Kidney glomerular epithelial cell (primary cell): ENCODE results near the gene FASN.
"Not testable (repeated sequence)": the region's sequence is repeated elsewhere in the genome, so short reads cannot be mapped to it uniquely, and the experiment has no call there.

ENCODE experiments used
- DNase-seq: peaks from one replicate; lab custom pipeline; 2025; lab: John Stamatoyannopoulos, UW

FASN gene

DNA sequence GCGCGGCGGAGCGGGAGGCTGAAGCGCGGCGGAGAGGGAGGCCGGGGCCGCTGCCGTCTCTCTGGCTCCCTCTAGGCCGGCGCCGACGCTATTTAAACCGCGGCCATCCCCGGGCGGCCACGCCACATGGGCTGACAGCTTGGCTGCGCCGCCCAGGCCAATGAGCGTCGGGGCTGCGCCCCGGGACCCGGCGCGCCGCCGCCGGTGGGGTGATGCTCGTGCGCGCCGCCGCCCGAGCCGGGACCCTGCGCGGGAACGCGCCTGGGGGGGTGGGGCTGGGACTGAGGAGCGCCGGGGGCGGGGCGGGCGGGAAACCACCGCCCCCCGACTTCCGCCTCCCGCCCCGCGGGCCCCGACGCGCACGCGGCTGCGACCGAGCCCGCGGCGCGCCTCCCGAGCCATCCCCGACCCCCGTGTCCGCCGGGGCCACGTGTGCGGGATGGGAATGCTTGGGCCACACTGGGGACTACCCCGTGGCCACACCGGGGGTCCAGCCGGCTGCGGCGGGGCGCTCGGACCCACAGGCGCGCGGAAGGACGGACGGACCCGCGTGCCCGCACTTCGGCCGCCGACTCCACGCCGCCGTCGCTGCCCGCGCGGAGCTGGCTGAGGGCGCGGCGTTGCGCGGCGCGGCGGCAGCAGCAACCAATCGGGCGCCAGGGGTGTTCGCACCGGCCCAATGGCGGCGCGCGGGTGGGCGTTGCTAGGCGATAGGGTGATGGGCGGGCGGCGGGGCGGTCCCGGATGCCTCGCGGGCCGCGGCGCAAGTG is at the start of gene FASN:
Gene FASN (minus strand): TSS at position 68 of the 770 bp plus-strand sequence. CDS start 1,791 bp downstream, outside the sequence.
- peak; percentile 86 for DNase-seq

DNA sequence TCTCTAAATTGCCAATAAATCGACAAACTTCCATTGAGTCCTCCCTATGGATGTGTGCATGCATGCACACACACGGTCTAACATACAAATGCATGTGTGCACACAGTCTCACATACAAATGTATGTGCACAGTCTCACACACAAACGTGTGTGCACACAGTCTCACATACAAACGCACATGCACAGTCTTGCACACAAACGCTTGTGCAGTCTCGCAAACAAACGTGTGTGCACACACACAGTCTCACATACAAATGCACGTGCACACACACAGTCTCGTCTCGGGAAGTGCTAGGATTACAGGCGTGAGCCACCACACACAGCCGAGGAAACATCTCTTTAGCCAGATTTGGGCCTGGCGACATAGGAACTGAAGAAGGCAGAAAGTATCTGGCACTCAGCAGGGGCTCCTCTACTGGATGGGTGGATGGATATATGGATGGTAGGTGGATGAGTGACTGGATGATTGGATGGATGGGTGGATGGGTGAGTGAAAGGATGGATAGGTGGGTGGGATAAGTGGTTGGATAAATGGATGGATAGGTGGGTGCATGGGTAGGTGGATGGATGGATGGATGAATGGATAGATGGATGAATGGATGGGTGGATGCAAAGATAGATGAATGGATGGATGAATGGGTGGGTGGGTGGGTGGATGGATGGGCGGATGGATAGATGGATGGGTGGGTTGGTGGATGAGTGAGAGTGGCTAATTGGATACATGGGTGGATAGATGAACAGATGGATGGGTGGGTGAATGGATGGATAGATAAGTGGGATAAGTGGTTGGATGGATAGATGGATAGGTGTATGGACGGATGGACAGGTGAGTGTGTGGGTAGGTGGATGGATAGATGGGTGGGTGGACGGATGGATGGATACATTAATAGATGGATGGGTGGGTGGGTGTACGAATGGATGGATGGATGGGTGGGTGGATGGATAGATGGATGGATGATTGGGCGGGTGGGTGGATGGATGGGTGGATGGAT is 48.9 kb upstream of the FASN start:
- no peak for DNase-seq

DNA sequence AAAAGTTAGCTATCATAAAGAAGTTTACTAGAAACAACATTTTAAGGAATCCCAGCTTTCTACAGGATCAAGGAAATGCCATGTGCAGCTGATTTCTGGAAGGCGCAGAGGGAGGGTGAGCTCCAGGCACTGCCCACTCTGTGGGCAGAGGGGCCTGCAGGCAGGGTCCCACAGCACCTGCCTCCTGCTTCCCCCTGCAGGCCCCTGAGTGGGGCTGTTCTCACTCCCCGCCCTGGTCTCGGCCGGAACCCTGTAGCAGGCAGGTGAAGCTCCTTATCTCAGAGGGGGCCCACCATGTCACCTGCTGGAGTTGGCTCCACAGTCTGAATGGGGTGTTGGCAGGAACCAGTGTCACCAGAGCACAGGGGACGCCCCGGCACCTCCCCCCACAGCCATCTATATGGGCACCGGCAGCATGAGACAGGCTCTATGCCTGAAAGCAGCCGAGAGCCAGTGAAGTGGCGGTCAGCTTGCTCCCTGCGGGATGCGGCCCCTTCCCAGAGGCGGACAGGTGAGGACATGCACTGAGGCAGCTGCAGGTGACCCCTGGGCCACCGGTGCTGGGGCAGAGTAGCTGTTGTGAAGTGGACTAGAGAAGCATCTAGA is 47.6 kb upstream of the FASN start:
- no peak for DNase-seq

DNA sequence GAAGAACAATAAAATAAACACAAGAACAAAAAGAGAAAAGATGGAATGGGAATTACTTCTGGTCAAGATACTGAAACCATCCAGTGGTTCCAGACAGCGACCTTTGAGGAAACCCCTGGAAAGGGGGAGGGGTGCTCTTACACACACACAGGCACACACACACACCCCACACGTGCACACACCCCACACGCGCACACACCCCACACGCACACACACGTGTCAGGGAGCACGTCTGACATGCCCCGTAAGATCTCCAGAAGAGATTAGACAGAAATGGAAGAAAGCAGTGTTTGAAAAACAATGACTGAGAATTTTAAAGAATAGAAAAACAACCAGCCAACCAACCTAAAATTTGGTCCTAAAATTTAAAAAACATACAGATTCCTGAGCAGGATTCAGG is 45.3 kb upstream of the FASN start:
- DNase-seq = no peak

DNA sequence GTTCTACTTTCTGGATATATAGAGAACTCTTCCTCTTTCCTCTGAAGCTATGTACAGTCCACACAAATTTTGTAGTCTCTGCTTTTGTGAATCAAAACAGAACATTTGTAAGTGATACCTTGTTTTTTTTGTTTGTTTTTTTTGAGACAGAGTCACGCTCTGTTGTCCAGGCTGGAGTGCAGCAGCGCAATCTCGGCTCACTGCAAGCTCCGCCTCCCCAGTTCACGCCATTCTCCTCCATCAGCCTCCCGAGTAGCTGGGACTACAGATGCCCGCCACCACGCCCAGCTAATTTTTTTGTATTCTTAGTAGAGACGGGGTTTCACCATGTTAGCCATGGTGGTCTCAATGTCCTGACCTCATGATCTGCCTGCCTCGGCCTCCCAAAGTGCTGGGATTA is 41.9 kb upstream of the FASN start:
- not testable (repeated sequence) for DNase-seq

DNA sequence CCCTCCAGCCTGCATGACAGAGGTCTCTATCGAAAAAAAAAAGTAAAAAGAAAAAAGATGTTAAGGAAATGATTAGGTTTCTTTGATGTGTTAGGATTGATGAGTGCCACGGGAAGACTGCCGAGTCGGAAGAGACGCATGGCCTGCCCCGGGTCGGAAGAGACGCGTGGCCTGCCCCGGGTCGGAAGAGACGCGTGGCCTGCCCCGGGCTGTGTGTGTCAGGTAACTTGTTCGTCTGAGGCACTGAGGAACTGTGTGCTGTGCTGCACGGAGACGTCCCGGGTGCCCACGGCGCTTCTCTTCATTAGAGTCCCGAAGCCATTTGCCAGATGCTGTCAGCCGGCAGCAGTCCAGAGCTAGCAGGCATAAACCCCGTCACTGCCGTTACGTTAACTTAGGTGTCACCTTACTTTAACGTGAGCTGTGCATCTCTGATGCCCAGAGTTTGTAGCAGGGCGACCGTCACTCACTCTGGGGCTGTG is 40.5 kb upstream of the FASN start:
- DNase-seq = no peak

DNA sequence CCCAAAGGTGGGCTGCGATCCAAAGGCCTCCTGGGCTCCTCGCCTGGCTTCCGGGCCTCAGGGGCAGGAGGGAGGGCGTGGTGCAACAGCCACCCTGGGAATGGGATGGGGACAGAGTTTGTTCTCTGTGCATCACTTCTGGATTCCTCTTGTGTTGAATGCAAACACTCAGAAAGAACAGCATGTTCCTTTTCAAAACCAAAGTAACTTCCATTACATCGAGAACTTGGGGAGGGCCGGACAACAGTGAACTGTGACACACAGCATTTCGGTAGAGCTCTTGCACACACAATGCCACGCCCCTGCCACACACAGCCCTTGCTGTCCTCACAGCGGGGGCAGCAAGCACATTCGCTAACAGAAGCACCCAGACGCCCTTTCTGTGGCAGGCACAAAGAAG is 36.1 kb upstream of the FASN start:
- no peak for DNase-seq

- peak; percentile 44 for DNase-seq
Observed at GRCh38 chr17:82133166-82133953, 35.3 kb upstream of the FASN start.

DNA sequence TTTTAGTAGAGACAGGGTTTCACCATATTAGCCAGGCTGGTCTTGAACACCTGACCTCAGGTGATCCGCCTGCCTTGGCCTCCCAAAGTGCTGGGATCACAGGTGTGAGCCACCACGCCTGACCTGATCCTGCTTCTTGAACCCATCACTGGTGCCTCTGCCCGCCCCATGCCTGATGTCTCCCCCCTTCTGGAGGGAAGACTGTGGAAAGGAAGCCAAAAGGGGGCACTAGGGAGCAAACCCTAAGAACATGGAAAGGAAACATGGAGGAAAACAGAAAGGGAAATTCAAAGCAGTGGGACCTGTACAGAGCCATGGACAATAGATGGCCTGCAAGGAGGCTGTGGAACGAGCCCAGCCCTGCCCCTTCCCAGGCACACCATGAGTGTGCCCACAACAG is 31.1 kb upstream of the FASN start:
- no peak for DNase-seq

DNA sequence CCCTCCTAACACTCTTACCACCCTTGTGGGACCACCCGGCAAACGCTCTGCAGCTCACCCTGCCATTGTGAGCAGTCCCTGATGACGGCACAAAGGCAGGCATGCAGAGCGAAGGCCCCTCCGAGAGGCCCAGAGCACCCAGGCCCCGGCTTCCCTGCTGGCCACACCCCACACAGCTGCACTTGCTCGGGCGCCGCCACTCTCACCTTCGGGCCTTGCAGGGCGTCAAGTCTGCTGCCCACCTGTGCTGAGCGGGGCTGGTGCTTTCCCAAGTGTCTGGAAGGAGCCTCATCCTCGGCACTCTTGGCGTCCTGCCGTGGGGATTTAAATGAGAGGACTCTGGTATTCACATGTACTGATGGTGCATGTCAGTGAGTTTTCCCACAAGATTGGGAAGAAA is 30.3 kb upstream of the FASN start:
- DNase-seq = no peak

DNA sequence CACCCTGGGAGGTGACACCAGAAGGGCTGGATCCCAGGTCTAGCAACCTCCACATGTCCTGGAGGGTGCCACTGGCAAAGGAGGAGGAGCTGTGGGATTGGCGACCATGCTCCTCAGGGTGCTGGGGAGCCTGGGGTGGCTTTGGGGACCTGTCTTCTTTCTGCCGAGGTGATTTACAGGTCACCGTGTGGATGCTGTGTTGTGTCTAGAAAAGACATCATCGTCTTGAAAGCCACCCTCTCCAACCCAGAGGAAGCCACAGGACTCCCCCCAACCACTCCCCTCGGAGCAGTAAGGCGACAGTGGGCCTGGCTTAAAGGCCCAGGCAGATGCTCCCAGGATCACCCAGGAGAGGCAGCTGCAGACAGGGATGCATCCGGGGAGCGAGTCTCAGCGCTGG is 29.7 kb upstream of the FASN start:
- DNase-seq = no peak

DNA sequence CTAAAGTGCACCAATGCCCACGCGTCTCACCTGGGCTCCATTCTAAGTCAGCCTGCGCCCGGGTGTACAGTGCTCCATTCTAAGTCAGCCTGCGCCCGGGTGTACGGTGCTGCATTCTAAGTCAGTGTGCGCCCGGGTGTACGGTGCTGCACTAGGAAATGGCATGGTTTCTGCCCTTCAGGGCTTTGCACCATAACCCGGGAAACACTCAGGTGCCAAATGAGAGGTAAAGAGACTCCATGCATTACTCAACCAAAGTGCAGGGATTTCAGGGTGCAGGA is 29.2 kb upstream of the FASN start:
- DNase-seq = no peak

- no peak for DNase-seq
Observed at GRCh38 chr17:82126556-82127314, 28.7 kb upstream of the FASN start.

DNA sequence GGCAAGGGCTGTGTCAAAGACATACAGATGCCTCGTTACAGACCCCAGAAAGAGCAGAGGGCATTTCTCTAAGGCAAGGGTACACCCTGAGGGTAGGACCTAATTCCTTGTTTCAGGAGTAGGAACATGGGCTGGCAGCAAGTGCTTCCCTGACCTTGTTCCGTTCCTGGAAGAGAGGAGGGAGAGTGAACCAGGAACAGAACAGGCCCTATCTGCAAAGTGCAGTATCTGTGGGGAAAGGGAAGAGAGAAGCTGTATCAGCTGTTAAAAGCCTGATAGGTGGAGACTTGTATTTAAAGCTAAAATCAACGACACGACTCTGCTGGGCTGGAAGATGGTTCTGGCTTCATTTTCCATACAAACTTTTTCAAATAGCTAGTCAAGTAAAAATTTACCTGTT is 26.1 kb upstream of the FASN start:
- no peak for DNase-seq

- DNase-seq = no peak
Observed at GRCh38 chr17:82121660-82122629, 23.9 kb upstream of the FASN start.

- DNase-seq = no peak
Observed at GRCh38 chr17:82121246-82121645, 23.2 kb upstream of the FASN start.

- no peak for DNase-seq
Observed at GRCh38 chr17:82120148-82120547, 22.1 kb upstream of the FASN start.

DNA sequence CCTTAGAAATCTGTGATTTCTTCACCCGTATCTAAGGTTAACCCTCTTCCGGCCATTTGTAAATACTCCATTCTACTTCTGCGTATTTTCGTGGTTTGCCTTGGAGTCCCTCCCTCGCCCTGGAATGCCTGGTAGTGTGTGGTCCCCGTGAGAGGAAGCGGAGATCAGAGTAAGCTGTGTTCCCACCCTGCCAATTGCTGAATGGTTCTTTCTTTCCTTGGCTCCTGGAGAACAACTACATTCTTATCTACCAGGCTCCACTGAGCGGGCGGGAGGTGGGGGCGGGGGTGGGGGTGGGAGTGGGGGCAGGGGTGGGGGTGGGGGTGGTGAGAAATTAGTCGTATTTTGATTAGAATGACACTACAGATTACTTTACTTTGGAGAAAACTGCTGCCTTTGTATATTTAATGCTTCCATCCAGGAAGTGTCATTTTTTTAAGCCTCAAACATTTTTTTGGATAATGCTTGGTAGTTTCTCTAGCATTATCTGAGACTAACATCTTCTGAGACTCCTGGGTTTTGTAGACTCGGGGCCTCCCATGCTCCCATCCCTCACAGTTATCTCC is 20.9 kb upstream of the FASN start:
- DNase-seq = no peak

- DNase-seq = no peak
Observed at GRCh38 chr17:82118168-82118814, 20.3 kb upstream of the FASN start.
